WERI-Rb-1 (cell line): Measurements from ENCODE around the gene MIS18A.

Experiments
- DNase-seq: peaks from one replicate; pipeline ENCODE4 v3.0.0-alpha.2; 2020
- H3K27ac ChIP-seq: fragments of 250-450 bp; sonication (Bioruptor Pico); 2 replicates; pipeline ENCODE4 v1.5.1; 2020; ENCODE audit warnings: mild to moderate bottlenecking, moderate library complexity
- H3K27me3 ChIP-seq: fragments of 250-450 bp; sonication (Bioruptor Pico); 2 replicates; pipeline ENCODE4 v1.5.1; 2021; ENCODE audit warnings: mild to moderate bottlenecking, low read depth, moderate library complexity; ENCODE audit not compliant: insufficient read depth, severe bottlenecking
- H3K36me3 ChIP-seq: fragments of 250-450 bp; sonication (Bioruptor Pico); 2 replicates; pipeline ENCODE4 v1.5.1; 2020; ENCODE audit warnings: mild to moderate bottlenecking, moderate library complexity
- H3K4me3 ChIP-seq: 2 replicates; pipeline ENCODE4 v1.5.1; 2011; ENCODE audit warnings: low read depth, mild to moderate bottlenecking, control low read depth, low read length
- H3K9me3 ChIP-seq: fragments of 250-450 bp; sonication (Bioruptor Pico); 2 replicates; pipeline ENCODE4 v1.5.1; 2021; ENCODE audit warnings: mild to moderate bottlenecking, moderate library complexity; ENCODE audit not compliant: severe bottlenecking
- TF ChIP-seq, protein P1 (sequence below): IDR thresholded peaks from 2 replicates; pipeline ENCODE4 v1.5.1; 2011; ENCODE audit warnings: low read depth, mild to moderate bottlenecking, control low read depth, inconsistent platforms, low read length

MIS18A gene

DNA sequence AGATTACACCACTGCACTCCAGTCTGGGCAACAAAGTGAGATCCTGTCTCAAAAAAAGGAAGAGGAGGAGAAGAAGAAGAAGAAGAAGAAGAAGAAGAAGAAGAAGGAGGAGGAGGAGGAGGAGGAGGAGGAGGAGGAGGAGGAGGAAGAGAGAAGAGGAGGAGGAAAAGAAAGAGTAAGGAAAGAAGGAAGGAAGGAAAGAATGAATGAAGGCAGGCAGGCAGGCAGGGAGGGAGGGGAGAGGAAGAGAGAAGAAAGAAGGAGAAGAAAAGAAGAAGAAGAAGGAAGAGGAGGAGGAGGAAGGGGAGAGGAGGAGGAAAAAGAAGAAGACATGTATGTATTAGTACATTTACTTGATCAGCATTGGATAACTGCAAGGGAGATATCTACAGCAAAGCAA, 26.7 kb downstream of the MIS18A start:
- TF ChIP-seq, protein P1, sequence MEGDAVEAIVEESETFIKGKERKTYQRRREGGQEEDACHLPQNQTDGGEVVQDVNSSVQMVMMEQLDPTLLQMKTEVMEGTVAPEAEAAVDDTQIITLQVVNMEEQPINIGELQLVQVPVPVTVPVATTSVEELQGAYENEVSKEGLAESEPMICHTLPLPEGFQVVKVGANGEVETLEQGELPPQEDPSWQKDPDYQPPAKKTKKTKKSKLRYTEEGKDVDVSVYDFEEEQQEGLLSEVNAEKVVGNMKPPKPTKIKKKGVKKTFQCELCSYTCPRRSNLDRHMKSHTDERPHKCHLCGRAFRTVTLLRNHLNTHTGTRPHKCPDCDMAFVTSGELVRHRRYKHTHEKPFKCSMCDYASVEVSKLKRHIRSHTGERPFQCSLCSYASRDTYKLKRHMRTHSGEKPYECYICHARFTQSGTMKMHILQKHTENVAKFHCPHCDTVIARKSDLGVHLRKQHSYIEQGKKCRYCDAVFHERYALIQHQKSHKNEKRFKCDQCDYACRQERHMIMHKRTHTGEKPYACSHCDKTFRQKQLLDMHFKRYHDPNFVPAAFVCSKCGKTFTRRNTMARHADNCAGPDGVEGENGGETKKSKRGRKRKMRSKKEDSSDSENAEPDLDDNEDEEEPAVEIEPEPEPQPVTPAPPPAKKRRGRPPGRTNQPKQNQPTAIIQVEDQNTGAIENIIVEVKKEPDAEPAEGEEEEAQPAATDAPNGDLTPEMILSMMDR: no peak
- Histone ChIP-seq H3K27me3 (no peaks in the 10 kb centered on the region), H3K36me3 (no peaks in the 10 kb centered on the region), H3K9me3 (no peaks in the 10 kb centered on the region), H3K27ac (no peak overlapping the region), H3K4me3 (no peak overlapping the region)
- DNase-seq: no peak

DNA sequence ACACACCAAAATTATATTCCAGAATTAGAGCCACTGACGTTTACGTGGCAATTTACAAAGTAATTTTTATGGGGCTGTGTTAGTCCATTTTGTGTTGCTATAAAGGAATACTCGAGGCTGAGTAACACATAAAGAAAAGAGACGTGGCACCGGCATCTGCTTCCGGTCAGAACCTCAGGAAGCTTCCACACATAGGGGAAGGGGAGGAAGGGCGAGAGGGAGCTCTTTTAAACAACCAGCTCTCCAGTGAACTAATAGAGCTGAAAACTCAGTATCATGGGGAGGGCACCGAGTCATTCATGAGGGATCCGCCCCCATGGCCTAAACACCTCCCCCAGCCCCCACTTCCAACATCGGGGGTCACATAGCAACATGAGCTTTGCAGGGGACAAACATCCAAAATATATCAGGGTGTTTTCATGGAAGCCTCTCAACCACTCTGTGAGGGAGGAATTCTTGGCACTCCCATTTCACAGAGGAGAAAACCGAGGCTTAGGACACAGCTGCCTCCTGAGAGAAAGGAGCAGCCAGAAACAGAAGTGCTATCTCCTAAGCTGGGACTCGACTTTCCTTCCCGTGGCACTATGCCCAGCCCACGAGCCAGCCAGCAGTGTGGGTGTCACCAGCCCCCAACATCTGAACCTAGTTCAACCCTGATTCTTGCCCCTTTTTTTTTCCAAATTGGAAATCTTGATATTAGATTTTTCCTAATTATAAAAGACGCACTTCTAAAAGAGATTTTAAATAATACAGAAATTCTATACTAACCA, 29.2 kb downstream of the MIS18A start:
- TF ChIP-seq, protein P1: no peak
- H3K27ac ChIP-seq: no peak overlapping the region
- H3K27me3 ChIP-seq: no peaks in the 10 kb centered on the region
- no peak overlapping the region for H3K4me3 ChIP-seq
- no peak for DNase-seq
- H3K36me3 ChIP-seq: no peaks in the 10 kb centered on the region
- no peaks in the 10 kb centered on the region for H3K9me3 ChIP-seq

DNA sequence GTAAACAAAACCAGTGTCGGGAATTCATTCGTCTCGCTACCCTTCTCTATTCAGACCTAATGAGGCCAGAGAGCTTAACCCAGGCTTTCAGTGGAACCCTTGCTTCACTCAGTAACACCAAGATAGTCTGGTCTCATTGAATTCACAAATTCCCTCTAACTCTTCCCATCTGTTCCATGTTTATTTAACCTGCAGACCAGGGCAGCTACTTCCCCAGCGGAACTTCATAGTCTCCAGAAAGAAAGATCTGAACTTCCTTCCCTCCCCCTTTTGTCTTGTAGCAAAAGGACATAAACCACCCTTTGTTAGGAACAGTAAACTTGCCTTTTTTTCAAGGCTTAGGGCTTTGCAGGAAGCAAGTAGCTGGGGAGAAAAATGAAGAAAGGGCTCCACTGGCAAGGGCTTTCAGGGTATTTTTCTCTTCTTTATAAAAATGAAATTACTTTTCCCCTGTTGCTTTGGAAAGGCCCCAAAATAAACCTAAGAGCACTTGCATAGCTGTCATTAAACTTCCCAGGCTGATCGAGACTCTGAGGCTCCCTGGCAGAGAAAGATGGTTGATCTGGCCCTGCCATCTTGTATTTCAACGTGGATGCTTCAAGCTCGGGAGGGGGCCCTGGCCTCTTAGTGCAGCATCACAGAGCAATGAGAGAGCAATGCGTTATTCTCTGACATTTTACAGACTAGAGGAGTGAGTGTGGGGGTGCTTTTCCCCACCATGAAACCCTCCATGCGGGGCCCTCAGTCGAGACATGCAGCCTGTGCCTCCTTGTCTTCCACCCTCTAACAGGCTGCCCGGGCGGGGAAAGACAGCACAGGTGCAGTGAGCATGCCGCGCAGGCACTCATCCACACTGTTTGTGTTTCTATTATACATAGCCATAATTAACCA, 30.0 kb downstream of the MIS18A start:
- Histone ChIP-seq H3K27ac (no peak overlapping the region), H3K4me3 (no peak overlapping the region), H3K36me3 (no peaks in the 10 kb centered on the region), H3K27me3 (no peaks in the 10 kb centered on the region), H3K9me3 (no peaks in the 10 kb centered on the region)
- peak; percentile 11 for DNase-seq
- TF ChIP-seq, protein P1: no peak

DNA sequence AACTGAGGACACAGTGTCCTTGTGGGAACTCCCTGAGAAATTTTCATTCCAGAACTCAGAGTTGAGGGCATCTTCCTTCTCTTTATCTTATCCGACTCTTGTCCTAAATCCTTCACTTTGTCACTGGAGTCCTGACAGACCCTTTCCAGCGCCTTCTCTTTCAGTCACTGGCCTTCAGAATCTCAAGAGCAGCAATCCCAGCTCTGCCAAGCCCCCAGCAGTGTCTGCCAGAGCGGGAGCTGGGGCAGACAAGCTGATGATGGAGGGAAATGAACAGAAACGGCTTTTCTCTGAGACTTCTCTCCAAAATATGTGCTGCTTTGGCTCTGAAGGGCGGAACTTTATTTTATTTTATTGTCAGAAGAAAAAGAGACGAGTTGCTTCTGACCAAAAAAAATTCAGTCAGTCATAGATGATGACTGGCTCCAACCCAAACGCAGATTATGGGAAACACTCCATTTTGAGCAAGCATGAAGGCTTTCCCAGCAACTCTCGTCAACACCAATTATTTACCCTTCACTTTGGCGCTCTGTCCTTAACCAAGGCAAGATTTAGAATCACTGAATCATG, 32.2 kb downstream of the MIS18A start:
- H3K9me3 ChIP-seq: no peaks in the 10 kb centered on the region
- no peaks in the 10 kb centered on the region for H3K36me3 ChIP-seq
- H3K27ac ChIP-seq: no peak overlapping the region
- TF ChIP-seq, protein P1: no peak
- H3K4me3 ChIP-seq: no peak overlapping the region
- DNase-seq: no peak
- H3K27me3 ChIP-seq: no peaks in the 10 kb centered on the region

DNA sequence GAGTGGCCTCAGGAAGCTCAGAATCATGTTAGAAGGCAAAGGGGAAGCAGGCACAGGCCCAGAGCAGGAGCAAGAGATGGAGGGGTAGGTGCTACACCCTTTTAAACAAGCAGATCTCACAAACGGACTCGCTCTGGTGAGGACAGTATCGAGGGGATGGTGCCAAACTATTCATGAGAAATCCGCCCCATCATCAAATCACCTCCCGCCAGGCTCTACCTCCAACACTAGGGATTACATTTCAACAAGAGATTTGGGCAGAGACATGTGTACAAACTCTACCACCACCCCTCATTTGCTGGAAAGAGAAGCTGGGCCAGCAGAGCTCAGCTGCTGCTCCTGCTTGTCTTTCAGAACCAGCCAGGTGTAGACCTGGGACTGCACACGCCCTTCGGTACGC, 32.9 kb downstream of the MIS18A start:
- H3K27me3 ChIP-seq: no peaks in the 10 kb centered on the region
- TF ChIP-seq, protein P1: no peak
- H3K4me3 ChIP-seq: no peak overlapping the region
- H3K36me3 ChIP-seq: no peaks in the 10 kb centered on the region
- no peak for DNase-seq
- no peak overlapping the region for H3K27ac ChIP-seq
- no peaks in the 10 kb centered on the region for H3K9me3 ChIP-seq
